IMR-90 (cell line): ENCODE data around the gene MLLT10. TPM values are rescaled to one million over a fixed set of nuclear protein-coding genes. Genes with fewer than 3 reads are reported as not detected.

ENCODE experiments used
- BHLHE40 ChIP-seq: fragments of 150-350 bp; IDR thresholded peaks from 2 replicates; pipeline ENCODE4 v1.6.1; 2016; ENCODE audit warnings: mild to moderate bottlenecking, low read depth, low read length
- CHD1 ChIP-seq: IDR thresholded peaks from 2 replicates; pipeline ENCODE4 v1.6.1; 2012; ENCODE audit warnings: low read depth, low read length, improper control_type of control experiment
- ELK1 ChIP-seq: fragments of 150-350 bp; IDR thresholded peaks from 2 replicates; pipeline ENCODE4 v1.6.1; 2016; ENCODE audit warnings: low read depth, mild to moderate bottlenecking, low read length, moderate library complexity, borderline replicate concordance
- MAFK ChIP-seq: IDR thresholded peaks from 2 replicates; pipeline ENCODE4 v1.6.1; 2012; ENCODE audit warnings: low read depth, low read length, improper control_type of control experiment
- MAZ ChIP-seq: IDR thresholded peaks from 2 replicates; pipeline ENCODE4 v1.6.1; 2012; ENCODE audit warnings: low read depth, mild to moderate bottlenecking, low read length, improper control_type of control experiment, moderate library complexity, borderline replicate concordance
- SMC3 ChIP-seq: fragments of 150-350 bp; IDR thresholded peaks from 2 replicates; pipeline ENCODE4 v1.6.1; 2016; ENCODE audit warnings: low read depth, mild to moderate bottlenecking, antibody characterized with exemption, low read length, moderate library complexity
- polyA plus RNA-seq, 3 experiments: library from polyadenylated mRNA; depleted of rRNA; stranded (reverse); fragments of >200 nt; gene quantifications; 2 replicates each; pipeline ENCODE4 v1.2.3, GENCODE V29; 2012; ENCODE audit warnings: low replicate concordance in 1 of 3
- total RNA-seq: library from RNA; depleted of rRNA; stranded (reverse); fragments of >200 nt; gene quantifications from 2 replicates; pipeline ENCODE4 v1.2.3, GENCODE V29; 2012

Gene MLLT10
- total and polyA plus RNA-seq, 2 of the 4 experiments (the other 2 are of a cell fraction), result 22.5 to 29.0 TPM

GRCh38 chr10:21519397-21519933 is 14.6 kb upstream of the MLLT10 start (continued):
- no peak for TF ChIP-seq ELK1
- TF ChIP-seq BHLHE40, result no peak
- no peak; the same call in 1 of the 2 replicates for TF ChIP-seq MAFK
- no peak for TF ChIP-seq MAZ
- TF ChIP-seq CHD1, result no peak
- TF ChIP-seq SMC3, result no peak
